ENCODE measurements around the gene ATF6. TPM values are rescaled to one million over a fixed set of nuclear protein-coding genes. Genes with fewer than 3 reads are reported as not detected.

ATF6 gene
- total RNA-seq, 1 donor = 28.6 TPM

DNA sequence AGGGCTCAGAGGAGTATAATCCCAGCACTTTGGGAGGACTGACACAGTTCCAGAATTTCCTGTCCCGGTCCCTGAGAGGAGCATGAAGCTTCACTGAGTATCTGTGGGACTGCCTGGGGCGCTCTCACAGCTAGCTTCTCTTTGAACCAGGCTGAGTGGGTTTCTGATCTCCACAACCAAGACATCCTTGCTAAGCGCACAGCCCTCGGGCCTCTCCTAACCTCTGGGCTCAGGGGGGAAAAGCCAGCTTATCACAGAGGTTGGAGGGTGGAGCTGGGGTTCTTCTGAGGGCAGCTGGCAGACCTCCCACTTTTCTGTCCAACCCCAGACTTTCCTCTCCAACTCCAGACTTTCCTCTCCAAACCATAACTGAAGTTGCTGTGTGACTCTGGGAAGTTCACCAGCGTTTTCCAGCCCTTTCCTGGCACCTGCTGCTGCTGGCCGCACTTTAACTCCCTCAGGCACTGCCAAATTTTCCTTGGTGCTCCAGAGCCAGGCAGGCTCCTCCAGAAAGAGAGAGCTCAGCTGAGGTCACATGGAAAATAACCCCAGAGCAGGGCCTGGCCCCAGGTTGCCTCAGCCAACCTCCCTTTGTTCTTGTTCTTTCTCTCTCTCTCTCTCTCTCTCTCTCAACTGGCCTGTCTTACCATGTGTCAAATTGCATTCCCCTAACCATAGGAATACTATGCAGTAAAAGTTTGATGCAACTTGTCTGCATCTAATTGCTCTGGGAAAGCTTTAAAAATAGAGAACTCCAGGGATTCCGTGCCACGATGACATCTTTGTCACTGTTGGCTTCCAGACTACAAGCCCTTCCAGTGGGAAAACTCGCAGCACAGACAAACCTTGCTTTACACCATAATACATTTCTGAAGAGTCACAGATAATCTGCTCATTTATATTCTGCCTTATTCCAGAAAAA is 208.1 kb downstream of the ATF6 start:
- Histone ChIP-seq H3K4me1 (ENCODE audit: insufficient read depth, low read length) (peaks cover 5% of the 10 kb centered on the region), H3K79me2 (ENCODE audit: insufficient read depth, low read length) (no peaks in the 10 kb centered on the region), H3K4me3 (ENCODE audit: insufficient read depth, low read length) (no peak overlapping the region), H3K9me3 (ENCODE audit: low read depth, low read length) (no peaks in the 10 kb centered on the region), H3K27ac (ENCODE audit: low read depth, low read length) (no peak overlapping the region), H2AFZ (ENCODE audit: low read length) (no peak overlapping the region), H3K36me3 (ENCODE audit: insufficient read depth, low read length) (no peaks in the 10 kb centered on the region), H3K4me2 (ENCODE audit: insufficient read depth, low read length) (no peak overlapping the region), H3K27me3 (ENCODE audit: insufficient read depth, low read length) (peaks cover 19% of the 10 kb centered on the region), H4K20me1 (ENCODE audit: insufficient read depth, low read length) (no peaks in the 10 kb centered on the region)
- TF ChIP-seq, protein P1, sequence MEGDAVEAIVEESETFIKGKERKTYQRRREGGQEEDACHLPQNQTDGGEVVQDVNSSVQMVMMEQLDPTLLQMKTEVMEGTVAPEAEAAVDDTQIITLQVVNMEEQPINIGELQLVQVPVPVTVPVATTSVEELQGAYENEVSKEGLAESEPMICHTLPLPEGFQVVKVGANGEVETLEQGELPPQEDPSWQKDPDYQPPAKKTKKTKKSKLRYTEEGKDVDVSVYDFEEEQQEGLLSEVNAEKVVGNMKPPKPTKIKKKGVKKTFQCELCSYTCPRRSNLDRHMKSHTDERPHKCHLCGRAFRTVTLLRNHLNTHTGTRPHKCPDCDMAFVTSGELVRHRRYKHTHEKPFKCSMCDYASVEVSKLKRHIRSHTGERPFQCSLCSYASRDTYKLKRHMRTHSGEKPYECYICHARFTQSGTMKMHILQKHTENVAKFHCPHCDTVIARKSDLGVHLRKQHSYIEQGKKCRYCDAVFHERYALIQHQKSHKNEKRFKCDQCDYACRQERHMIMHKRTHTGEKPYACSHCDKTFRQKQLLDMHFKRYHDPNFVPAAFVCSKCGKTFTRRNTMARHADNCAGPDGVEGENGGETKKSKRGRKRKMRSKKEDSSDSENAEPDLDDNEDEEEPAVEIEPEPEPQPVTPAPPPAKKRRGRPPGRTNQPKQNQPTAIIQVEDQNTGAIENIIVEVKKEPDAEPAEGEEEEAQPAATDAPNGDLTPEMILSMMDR (IDR thresholded peaks at IDR 0.05; ENCODE audit: extremely low read depth, low read depth, low read length) = no peak
- peak; percentile 57 for DNase-seq (ENCODE audit: insufficient read length, low spot score, missing footprints)

DNA sequence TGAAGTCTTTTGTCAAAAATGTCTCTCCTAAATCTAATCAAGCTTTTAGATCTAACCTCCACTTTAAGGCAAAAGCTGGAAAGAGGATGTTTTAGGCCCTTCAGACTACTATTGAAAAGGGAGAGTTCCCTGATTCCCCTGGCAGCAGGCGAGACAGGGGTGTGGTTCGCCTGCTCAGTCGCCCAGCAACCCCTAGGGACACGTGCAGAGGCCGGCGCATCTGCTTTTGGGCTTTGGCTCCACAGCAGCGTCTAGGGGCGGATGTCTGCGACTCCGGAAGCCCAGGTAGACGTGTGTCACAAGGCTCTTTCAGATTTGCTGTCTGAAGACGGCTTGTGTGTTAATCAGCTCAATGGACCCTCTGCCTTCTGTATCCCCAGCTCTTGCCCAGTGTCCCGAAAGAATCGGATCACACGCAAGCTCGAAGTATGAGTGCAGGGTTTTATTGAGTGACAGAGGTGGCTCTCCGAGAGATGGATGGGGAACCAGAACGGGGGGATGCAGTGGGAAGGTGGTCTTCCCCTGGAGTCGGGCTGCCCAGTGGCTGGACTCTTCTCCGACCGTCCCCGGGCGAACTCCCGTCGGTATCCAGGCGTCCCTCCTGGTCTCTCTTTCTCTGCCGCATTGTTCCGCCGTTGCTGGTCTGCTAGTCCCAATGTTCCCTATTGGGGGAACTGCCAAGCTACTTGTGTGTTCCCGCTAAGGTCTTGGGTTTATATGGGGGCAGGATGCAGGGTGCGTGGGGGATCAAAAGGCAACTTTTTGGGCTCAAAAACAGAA is 212.1 kb downstream of the ATF6 start:
- TF ChIP-seq, protein P1 (IDR thresholded peaks at IDR 0.05; ENCODE audit: extremely low read depth, low read depth, low read length) = no peak
- H3K27ac ChIP-seq (ENCODE audit: low read depth, low read length) = no peak overlapping the region
- no peaks in the 10 kb centered on the region for H4K20me1 ChIP-seq (ENCODE audit: insufficient read depth, low read length)
- no peak overlapping the region for H3K4me2 ChIP-seq (ENCODE audit: insufficient read depth, low read length)
- peak; percentile 29 for DNase-seq (ENCODE audit: insufficient read length, low spot score, missing footprints)
- H2AFZ ChIP-seq (ENCODE audit: low read length) = no peak overlapping the region
- no peaks in the 10 kb centered on the region for H3K9me3 ChIP-seq (ENCODE audit: low read depth, low read length)
- no peaks in the 10 kb centered on the region for H3K79me2 ChIP-seq (ENCODE audit: insufficient read depth, low read length)
- H3K4me3 ChIP-seq (ENCODE audit: insufficient read depth, low read length) = no peak overlapping the region
- H3K36me3 ChIP-seq (ENCODE audit: insufficient read depth, low read length) = no peaks in the 10 kb centered on the region
- H3K27me3 ChIP-seq (ENCODE audit: insufficient read depth, low read length) = peaks cover 16% of the 10 kb centered on the region
- no peaks in the 10 kb centered on the region for H3K4me1 ChIP-seq (ENCODE audit: insufficient read depth, low read length)

DNA sequence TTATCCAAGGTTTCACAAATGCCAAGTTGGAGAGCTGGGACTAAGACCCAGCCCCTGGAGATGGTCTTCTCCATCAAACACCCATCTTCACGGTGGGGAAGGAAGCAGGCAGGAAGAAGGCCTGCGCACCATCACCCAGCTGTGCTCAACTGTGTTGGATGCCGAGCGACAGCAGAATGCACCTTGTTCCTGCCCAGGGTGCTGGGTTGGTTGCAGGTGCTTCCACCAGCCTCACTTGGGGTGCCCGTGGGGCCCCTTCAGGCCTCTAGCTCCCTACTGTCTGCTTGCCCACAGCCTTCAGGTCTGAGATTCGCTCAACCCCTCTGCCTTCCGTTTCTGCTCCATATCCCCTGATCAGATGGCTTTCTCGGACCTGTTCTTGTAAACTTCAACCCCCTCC is 215.0 kb downstream of the ATF6 start:
- TF ChIP-seq, protein P1 (IDR thresholded peaks at IDR 0.05; ENCODE audit: extremely low read depth, low read depth, low read length) = no peak
- DNase-seq (ENCODE audit: insufficient read length, low spot score, missing footprints) = peak; percentile 26
- no peak overlapping the region for H3K4me3 ChIP-seq (ENCODE audit: insufficient read depth, low read length)
- H3K36me3 ChIP-seq (ENCODE audit: insufficient read depth, low read length) = no peaks in the 10 kb centered on the region
- H3K27ac ChIP-seq (ENCODE audit: low read depth, low read length) = no peak overlapping the region
- H3K4me2 ChIP-seq (ENCODE audit: insufficient read depth, low read length) = no peak overlapping the region
- no peaks in the 10 kb centered on the region for H4K20me1 ChIP-seq (ENCODE audit: insufficient read depth, low read length)
- no peaks in the 10 kb centered on the region for H3K79me2 ChIP-seq (ENCODE audit: insufficient read depth, low read length)
- no peak overlapping the region for H2AFZ ChIP-seq (ENCODE audit: low read length)
- H3K4me1 ChIP-seq (ENCODE audit: insufficient read depth, low read length) = no peaks in the 10 kb centered on the region
- H3K27me3 ChIP-seq (ENCODE audit: insufficient read depth, low read length) = no peaks in the 10 kb centered on the region
- H3K9me3 ChIP-seq (ENCODE audit: low read depth, low read length) = no peaks in the 10 kb centered on the region
